ENCODE measurements around the gene NUP54. TPM values are rescaled to one million over a fixed set of nuclear protein-coding genes. Genes with fewer than 3 reads are reported as not detected.

The NUP54 gene
- polyA plus RNA-seq, 4 donors = 13.5 to 45.6 (median 22.8) TPM

DNA sequence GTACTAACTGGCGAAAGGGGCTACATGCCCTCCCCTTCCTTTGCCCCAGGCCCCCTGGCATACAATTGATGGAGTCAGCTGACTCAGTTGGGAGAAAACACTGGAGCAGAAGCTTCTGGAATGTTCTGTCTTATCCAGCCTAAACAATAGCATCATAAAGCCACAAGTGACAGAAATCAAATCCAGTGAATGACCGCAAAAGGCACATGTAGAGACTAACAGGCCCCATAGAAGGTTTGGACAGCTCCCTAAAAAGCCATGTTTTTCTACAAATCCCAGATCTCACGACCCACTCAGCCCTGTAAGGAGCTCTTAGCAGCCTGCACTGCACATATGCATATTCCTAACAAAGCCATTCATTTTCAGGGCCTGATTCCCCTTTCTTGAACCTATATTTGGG lies 40.4 kb upstream of the NUP54 start:
- H3K27ac ChIP-seq (ENCODE audit: low read depth in 1 of 3, low read length in 2 of 3) = no peak overlapping the region
- H3K4me3 ChIP-seq (ENCODE audit: low read depth in 1 of 3, low read length in 3 of 3) = no peak overlapping the region
- no peak for DNase-seq
- no peaks in the 10 kb centered on the region for H3K27me3 ChIP-seq (ENCODE audit: control insufficient read depth in 3 of 3, insufficient read depth in 3 of 3, low read length in 3 of 3)
- FAIRE-seq = no peak
- H3K36me3 ChIP-seq (ENCODE audit: control insufficient read depth in 3 of 3, insufficient read depth in 2 of 3, low read depth in 1 of 3, low read length in 3 of 3) = peaks cover 2 to 46% (median 4%) of the 10 kb centered on the region in 3 donors
- WGBS, 3 donors = 75 to 95% (median 80%) methylated on average over 3 of the region's 3 CpGs
- H3K9me3 ChIP-seq (ENCODE audit: control insufficient read depth in 2 of 2, insufficient read depth in 1 of 2, low read depth in 1 of 2, low read length in 1 of 2) = peaks cover 0 to 5% of the 10 kb centered on the region in 2 donors
- peaks cover 5 to 10% (median 6%) of the 10 kb centered on the region in 3 donors for H3K4me1 ChIP-seq (ENCODE audit: control insufficient read depth in 3 of 3, insufficient read depth in 2 of 3, low read depth in 1 of 3, low read length in 2 of 3)

DNA sequence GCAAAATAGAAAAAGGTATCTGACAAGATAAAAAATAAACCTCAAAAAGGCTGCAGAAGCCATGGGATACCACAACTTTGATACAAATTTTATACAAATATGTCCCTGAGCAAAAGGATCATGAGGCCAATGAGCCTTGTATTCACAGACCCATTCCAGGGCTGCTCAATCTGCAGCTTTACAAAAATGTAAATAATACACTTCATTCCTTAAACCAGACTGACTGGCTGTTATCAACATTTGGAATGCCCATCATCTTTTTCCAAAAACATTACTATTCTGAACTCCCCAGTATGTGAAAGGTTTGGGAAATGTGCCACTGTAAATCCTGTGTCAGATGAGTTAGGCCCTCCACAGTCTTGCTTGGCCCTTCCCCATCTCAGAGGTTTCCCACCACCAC lies 40.0 kb upstream of the NUP54 start:
- Histone ChIP-seq H3K4me3 (ENCODE audit: low read depth in 1 of 3, low read length in 3 of 3) (no peak overlapping the region), H3K4me1 (ENCODE audit: control insufficient read depth in 3 of 3, insufficient read depth in 2 of 3, low read depth in 1 of 3, low read length in 2 of 3) (peaks cover 3 to 8% (median 5%) of the 10 kb centered on the region in 3 donors), H3K9me3 (ENCODE audit: control insufficient read depth in 2 of 2, insufficient read depth in 1 of 2, low read depth in 1 of 2, low read length in 1 of 2) (peaks cover 0 to 5% of the 10 kb centered on the region in 2 donors), H3K27ac (ENCODE audit: low read depth in 1 of 3, low read length in 2 of 3) (no peak overlapping the region), H3K27me3 (ENCODE audit: control insufficient read depth in 3 of 3, insufficient read depth in 3 of 3, low read length in 3 of 3) (no peaks in the 10 kb centered on the region), H3K36me3 (ENCODE audit: control insufficient read depth in 3 of 3, insufficient read depth in 2 of 3, low read depth in 1 of 3, low read length in 3 of 3) (peaks cover under 1 to 46% (median 2%) of the 10 kb centered on the region in 3 donors)
- FAIRE-seq (no peak), DNase-seq (no peak)

DNA sequence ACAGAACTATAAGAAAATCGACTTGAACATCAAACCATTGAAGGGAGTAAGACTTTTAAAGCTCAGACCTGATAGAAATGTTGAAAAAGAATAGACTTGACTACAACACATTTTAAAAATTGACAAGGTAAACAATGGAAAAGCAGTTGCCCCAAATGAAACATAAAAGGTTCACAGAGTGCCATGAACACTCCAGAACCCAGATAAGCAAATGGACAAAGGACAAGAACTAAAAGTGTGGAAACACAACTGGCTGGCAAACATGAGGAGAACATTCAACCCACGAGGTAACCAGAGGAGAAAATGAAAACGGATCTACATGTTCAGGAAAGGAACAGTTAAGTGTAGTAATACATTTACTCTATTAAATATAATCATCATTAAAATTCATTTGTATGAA lies 39.0 kb upstream of the NUP54 start:
- DNase-seq = no peak
- Histone ChIP-seq H3K27ac (ENCODE audit: low read depth in 1 of 3, low read length in 2 of 3) (no peak overlapping the region), H3K4me1 (ENCODE audit: control insufficient read depth in 3 of 3, insufficient read depth in 2 of 3, low read depth in 1 of 3, low read length in 2 of 3) (peaks cover under 1 to 5% (median 4%) of the 10 kb centered on the region in 3 donors), H3K36me3 (ENCODE audit: control insufficient read depth in 3 of 3, insufficient read depth in 2 of 3, low read depth in 1 of 3, low read length in 3 of 3) (peaks cover 0 to 36% (median 2%) of the 10 kb centered on the region in 3 donors), H3K27me3 (ENCODE audit: control insufficient read depth in 3 of 3, insufficient read depth in 3 of 3, low read length in 3 of 3) (no peaks in the 10 kb centered on the region), H3K9me3 (ENCODE audit: control insufficient read depth in 2 of 2, insufficient read depth in 1 of 2, low read depth in 1 of 2, low read length in 1 of 2) (no peaks in the 10 kb centered on the region), H3K4me3 (ENCODE audit: low read depth in 1 of 3, low read length in 3 of 3) (no peak overlapping the region)
- 25 to 42% (median 37%) methylated on average over 3 of the region's 3 CpGs for WGBS, 3 donors
- no peak for FAIRE-seq

DNA sequence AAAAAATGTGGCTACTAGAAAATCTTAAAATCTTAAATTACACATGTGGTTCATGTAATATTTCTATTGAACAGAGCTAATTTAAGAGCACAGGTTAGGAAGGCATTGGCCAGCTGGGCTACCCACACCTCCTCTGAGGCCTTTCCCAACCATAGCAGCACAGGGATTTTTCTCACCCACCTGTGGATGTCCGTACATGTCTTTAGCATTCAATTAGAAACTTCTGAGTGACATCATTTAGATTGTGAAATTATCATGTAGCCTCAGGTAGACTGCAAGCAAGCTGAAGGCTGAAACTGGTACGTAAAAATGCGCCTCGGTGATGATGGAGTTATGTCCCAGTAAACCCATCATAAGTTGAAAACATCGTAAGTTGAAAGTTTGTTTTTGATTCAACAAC lies 34.3 kb upstream of the NUP54 start:
- no peaks in the 10 kb centered on the region for H3K27me3 ChIP-seq (ENCODE audit: control insufficient read depth in 3 of 3, insufficient read depth in 3 of 3, low read length in 3 of 3)
- H3K27ac ChIP-seq (ENCODE audit: low read depth in 1 of 3, low read length in 2 of 3) = no peak overlapping the region
- 93 to 94% (median 94%) methylated on average over 5 of the region's 5 CpGs for WGBS, 3 donors
- FAIRE-seq (no peak), DNase-seq (no peak)
- peaks cover 0 to 34% (median 0%) of the 10 kb centered on the region in 3 donors for H3K36me3 ChIP-seq (ENCODE audit: control insufficient read depth in 3 of 3, insufficient read depth in 2 of 3, low read depth in 1 of 3, low read length in 3 of 3)
- H3K9me3 ChIP-seq (ENCODE audit: control insufficient read depth in 2 of 2, insufficient read depth in 1 of 2, low read depth in 1 of 2, low read length in 1 of 2) = no peaks in the 10 kb centered on the region
- H3K4me1 ChIP-seq (ENCODE audit: control insufficient read depth in 3 of 3, insufficient read depth in 2 of 3, low read depth in 1 of 3, low read length in 2 of 3) = peaks cover 0 to 8% (median 0%) of the 10 kb centered on the region in 3 donors
- no peak overlapping the region for H3K4me3 ChIP-seq (ENCODE audit: low read depth in 1 of 3, low read length in 3 of 3)

DNA sequence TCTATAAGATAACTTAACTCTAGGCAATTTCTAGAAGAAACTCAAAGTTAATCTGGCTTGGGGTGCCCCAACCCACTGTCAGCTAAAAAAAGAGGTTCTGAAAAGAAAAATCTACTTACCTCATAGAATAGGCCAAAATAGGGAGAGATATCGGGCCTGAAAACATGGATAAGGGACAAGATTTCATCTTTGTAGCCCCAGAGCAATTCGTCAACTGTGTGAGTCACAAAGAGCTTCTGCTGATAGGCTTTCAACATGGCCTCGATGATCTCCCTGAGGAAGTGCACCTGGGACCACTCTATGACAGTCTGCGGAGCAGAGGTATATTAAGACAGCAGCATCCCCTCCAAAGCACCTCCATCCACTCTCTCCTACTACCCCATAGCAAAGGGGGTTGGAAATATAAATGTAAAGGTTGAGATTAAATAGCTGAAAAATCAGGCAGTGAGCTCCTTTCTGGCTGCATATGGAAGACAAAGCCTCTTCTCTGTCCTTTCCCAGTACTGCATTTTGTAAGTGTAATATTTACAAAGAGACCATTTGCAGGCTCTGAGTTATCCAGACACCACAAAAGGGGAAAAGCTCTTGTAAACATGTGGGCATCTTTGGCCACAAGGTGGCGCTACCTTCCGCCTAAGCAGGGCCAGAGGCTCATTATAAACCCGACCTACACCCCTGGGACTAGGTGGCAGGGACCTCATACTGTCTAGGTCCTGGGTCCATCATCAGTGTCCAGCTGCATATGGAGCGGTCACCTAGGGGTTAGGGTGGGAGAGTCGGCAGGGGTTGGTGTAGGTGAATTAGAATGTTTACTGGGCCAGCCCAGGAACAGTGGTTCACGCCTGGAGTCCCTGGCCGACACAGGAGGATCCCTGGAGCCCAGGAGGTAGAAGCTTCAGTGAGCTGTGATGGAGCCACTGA lies 31.5 kb upstream of the NUP54 start:
- no peak overlapping the region for H3K4me3 ChIP-seq (ENCODE audit: low read depth in 1 of 3, low read length in 3 of 3)
- peaks cover 2 to 31% (median 3%) of the 10 kb centered on the region in 3 donors for H3K36me3 ChIP-seq (ENCODE audit: control insufficient read depth in 3 of 3, insufficient read depth in 2 of 3, low read depth in 1 of 3, low read length in 3 of 3)
- FAIRE-seq (no peak), DNase-seq (peak; percentile 83 to 93)
- H3K27ac ChIP-seq (ENCODE audit: low read depth in 1 of 3, low read length in 2 of 3) = no peak overlapping the region
- peaks cover 0 to 4% (median 0%) of the 10 kb centered on the region in 3 donors for H3K4me1 ChIP-seq (ENCODE audit: control insufficient read depth in 3 of 3, insufficient read depth in 2 of 3, low read depth in 1 of 3, low read length in 2 of 3)
- WGBS, 3 donors = 47 to 58% (median 52%) methylated on average over 11 of the region's 11 CpGs
- H3K9me3 ChIP-seq (ENCODE audit: control insufficient read depth in 2 of 2, insufficient read depth in 1 of 2, low read depth in 1 of 2, low read length in 1 of 2) = no peaks in the 10 kb centered on the region
- H3K27me3 ChIP-seq (ENCODE audit: control insufficient read depth in 3 of 3, insufficient read depth in 3 of 3, low read length in 3 of 3) = no peaks in the 10 kb centered on the region

DNA sequence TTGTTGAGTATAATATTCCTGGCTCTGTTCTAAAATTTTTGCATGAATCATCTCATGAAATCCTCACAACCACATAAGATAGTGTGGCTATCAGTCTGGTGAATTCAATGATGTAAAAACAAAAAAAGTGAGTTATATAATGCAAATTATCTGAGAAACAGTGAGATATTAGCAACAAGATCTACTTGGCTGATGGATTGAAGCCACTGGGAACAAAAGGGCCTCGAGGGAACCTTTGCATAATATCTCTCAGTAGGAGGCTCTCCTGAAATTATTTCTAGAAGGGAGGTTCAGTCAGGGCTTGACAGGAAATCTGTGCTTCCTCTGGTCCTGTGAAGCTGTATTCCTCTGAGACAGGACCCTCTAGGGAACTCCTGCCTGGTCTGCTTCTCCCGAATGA lies 30.1 kb upstream of the NUP54 start:
- no peaks in the 10 kb centered on the region for H3K27me3 ChIP-seq (ENCODE audit: control insufficient read depth in 3 of 3, insufficient read depth in 3 of 3, low read length in 3 of 3)
- H3K9me3 ChIP-seq (ENCODE audit: control insufficient read depth in 2 of 2, insufficient read depth in 1 of 2, low read depth in 1 of 2, low read length in 1 of 2) = no peaks in the 10 kb centered on the region
- FAIRE-seq (no peak), DNase-seq (no peak)
- H3K36me3 ChIP-seq (ENCODE audit: control insufficient read depth in 3 of 3, insufficient read depth in 2 of 3, low read depth in 1 of 3, low read length in 3 of 3) = peaks cover 5 to 35% (median 10%) of the 10 kb centered on the region in 3 donors
- H3K4me3 ChIP-seq (ENCODE audit: low read depth in 1 of 3, low read length in 3 of 3) = no peak overlapping the region
- WGBS, 3 donors = 66 to 73% (median 68%) methylated on average over 2 of the region's 2 CpGs
- peaks cover 0 to 4% (median 0%) of the 10 kb centered on the region in 3 donors for H3K4me1 ChIP-seq (ENCODE audit: control insufficient read depth in 3 of 3, insufficient read depth in 2 of 3, low read depth in 1 of 3, low read length in 2 of 3)
- H3K27ac ChIP-seq (ENCODE audit: low read depth in 1 of 3, low read length in 2 of 3) = no peak overlapping the region

DNA sequence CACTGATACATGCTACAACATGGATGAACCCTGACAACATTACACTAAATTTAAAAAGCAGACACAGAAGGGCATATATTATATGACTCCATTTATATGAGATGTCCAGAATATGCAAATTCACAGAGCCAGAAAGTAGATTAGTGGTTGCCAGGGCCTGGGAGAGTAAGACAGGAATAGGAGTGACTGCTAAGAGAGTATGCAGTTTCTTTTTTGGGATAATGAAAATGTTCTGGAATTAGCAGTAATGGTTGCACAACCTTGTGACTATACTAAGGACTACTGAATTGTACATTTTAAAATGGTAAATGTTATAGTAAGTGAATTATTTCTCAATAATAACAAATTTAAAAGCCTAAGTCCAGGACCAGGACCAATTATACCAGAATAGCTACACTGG lies 29.5 kb upstream of the NUP54 start:
- Histone ChIP-seq H3K27me3 (ENCODE audit: control insufficient read depth in 3 of 3, insufficient read depth in 3 of 3, low read length in 3 of 3) (no peaks in the 10 kb centered on the region), H3K4me1 (ENCODE audit: control insufficient read depth in 3 of 3, insufficient read depth in 2 of 3, low read depth in 1 of 3, low read length in 2 of 3) (peaks cover 0 to 4% (median 0%) of the 10 kb centered on the region in 3 donors), H3K9me3 (ENCODE audit: control insufficient read depth in 2 of 2, insufficient read depth in 1 of 2, low read depth in 1 of 2, low read length in 1 of 2) (no peaks in the 10 kb centered on the region), H3K36me3 (ENCODE audit: control insufficient read depth in 3 of 3, insufficient read depth in 2 of 3, low read depth in 1 of 3, low read length in 3 of 3) (peaks cover 6 to 40% (median 10%) of the 10 kb centered on the region in 3 donors), H3K27ac (ENCODE audit: low read depth in 1 of 3, low read length in 2 of 3) (no peak overlapping the region), H3K4me3 (ENCODE audit: low read depth in 1 of 3, low read length in 3 of 3) (no peak overlapping the region)
- DNase-seq = no peak
- no peak for FAIRE-seq

DNA sequence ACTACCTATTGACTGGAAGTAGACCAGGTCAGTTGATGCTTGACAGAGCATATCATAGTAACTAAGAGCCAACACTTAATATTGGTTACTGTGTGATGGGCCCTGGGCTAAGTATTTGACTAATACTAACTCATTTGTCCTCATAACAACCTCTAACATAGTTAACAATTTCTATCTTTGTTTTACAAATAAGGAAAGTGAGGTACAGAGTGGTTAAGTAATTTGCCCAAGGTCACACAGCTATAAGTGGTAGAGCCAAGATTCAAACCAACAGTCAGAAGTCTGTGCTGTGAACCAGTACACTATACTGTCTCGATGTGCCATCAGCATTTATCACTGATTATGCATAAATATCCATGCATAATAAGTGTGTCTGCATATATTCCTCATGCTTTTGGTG lies 27.1 kb upstream of the NUP54 start:
- no peaks in the 10 kb centered on the region for H3K27me3 ChIP-seq (ENCODE audit: control insufficient read depth in 3 of 3, insufficient read depth in 3 of 3, low read length in 3 of 3)
- H3K4me1 ChIP-seq (ENCODE audit: control insufficient read depth in 3 of 3, insufficient read depth in 2 of 3, low read depth in 1 of 3, low read length in 2 of 3) = peaks cover 0 to 4% (median 0%) of the 10 kb centered on the region in 3 donors
- peaks cover 8 to 44% (median 13%) of the 10 kb centered on the region in 3 donors for H3K36me3 ChIP-seq (ENCODE audit: control insufficient read depth in 3 of 3, insufficient read depth in 2 of 3, low read depth in 1 of 3, low read length in 3 of 3)
- FAIRE-seq (no peak), DNase-seq (no peak)
- H3K9me3 ChIP-seq (ENCODE audit: control insufficient read depth in 2 of 2, insufficient read depth in 1 of 2, low read depth in 1 of 2, low read length in 1 of 2) = no peaks in the 10 kb centered on the region
- H3K27ac ChIP-seq (ENCODE audit: low read depth in 1 of 3, low read length in 2 of 3) = no peak overlapping the region
- H3K4me3 ChIP-seq (ENCODE audit: low read depth in 1 of 3, low read length in 3 of 3) = no peak overlapping the region
- WGBS, 3 donors = 90 to 98% (median 97%) methylated on average over 1 of the region's 1 CpG
